D341Med (cell line): Measurements from ENCODE around the gene STAG1.
A peak's percentile ranks its signal among the peaks of the same experiment; 100 is the strongest.
"Not testable (repeated sequence)": the region's sequence is repeated elsewhere in the genome, so short reads cannot be mapped to it uniquely, and the experiment has no call there.

Experiments used
- DNase-seq: peaks from one replicate; pipeline ENCODE4 v3.0.0; 2012; ENCODE audit warnings: low spot score

Gene STAG1

GRCh38 chr3:136645915-136646314 lies 106.3 kb downstream of the STAG1 start:
- no peak for DNase-seq

GRCh38 chr3:136644212-136644611 lies 108.0 kb downstream of the STAG1 start:
- DNase-seq: peak; percentile 51

- DNase-seq: not testable (repeated sequence)
These were observed 108.8 kb downstream of the STAG1 start for GRCh38 chr3:136643380-136643779.

GRCh38 chr3:136642711-136643110 lies 109.5 kb downstream of the STAG1 start:
- DNase-seq: peak; percentile 34

GRCh38 chr3:136639069-136639468 lies 113.1 kb downstream of the STAG1 start:
- no peak for DNase-seq

GRCh38 chr3:136637176-136637575 lies 115.0 kb downstream of the STAG1 start:
- DNase-seq: no peak

- DNase-seq: no peak
These were observed 117.4 kb downstream of the STAG1 start for GRCh38 chr3:136634821-136635220.

- DNase-seq: no peak
These were observed 119.5 kb downstream of the STAG1 start for GRCh38 chr3:136632625-136633081.

- no peak for DNase-seq
These were observed 120.8 kb downstream of the STAG1 start for GRCh38 chr3:136631424-136631823.

- no peak for DNase-seq
These were observed 121.3 kb downstream of the STAG1 start for GRCh38 chr3:136630915-136631314.

- no peak for DNase-seq
These were observed 125.7 kb downstream of the STAG1 start for GRCh38 chr3:136626493-136626892.

- no peak for DNase-seq
These were observed 127.0 kb downstream of the STAG1 start for GRCh38 chr3:136624894-136625815.

GRCh38 chr3:136624371-136624770 lies 127.8 kb downstream of the STAG1 start:
- no peak for DNase-seq

- DNase-seq: no peak
These were observed 130.6 kb downstream of the STAG1 start for GRCh38 chr3:136621628-136622027.

- DNase-seq: no peak
These were observed 131.7 kb downstream of the STAG1 start for GRCh38 chr3:136620436-136620835.

- DNase-seq: not testable (repeated sequence)
These were observed 134.1 kb downstream of the STAG1 start for GRCh38 chr3:136617969-136618525.

- no peak for DNase-seq
These were observed 135.0 kb downstream of the STAG1 start for GRCh38 chr3:136617198-136617597.

GRCh38 chr3:136612512-136612911 lies 139.7 kb downstream of the STAG1 start:
- DNase-seq: no peak

- no peak for DNase-seq
These were observed 145.2 kb downstream of the STAG1 start for GRCh38 chr3:136606990-136607389.

- not testable (repeated sequence) for DNase-seq
These were observed 146.0 kb downstream of the STAG1 start for GRCh38 chr3:136606216-136606615.

- DNase-seq: no peak
These were observed 147.2 kb downstream of the STAG1 start for GRCh38 chr3:136604961-136605360.

GRCh38 chr3:136602818-136603217 lies 149.4 kb downstream of the STAG1 start:
- no peak for DNase-seq

- no peak for DNase-seq
These were observed 156.1 kb downstream of the STAG1 start for GRCh38 chr3:136595913-136596697.
